ENCODE data around the gene LGR5. TPM values are rescaled to one million over a fixed set of nuclear protein-coding genes. Genes with fewer than 3 reads are reported as not detected.

Gene LGR5
- total and polyA plus RNA-seq, 2 of the 13 experiments (the other 11 are each of a cell fraction or from before 2014, with no cell fraction given), result 37.0 to 121 TPM

GRCh38 chr12:71536939-71537622, 97.5 kb downstream of the LGR5 start (continued):
- TF ChIP-seq MTF2 (CRISPR knock-in tag; IDR thresholded peaks at IDR 0.05; ENCODE audit: borderline replicate concordance), result no peak
- TF ChIP-seq SRF (IDR thresholded peaks at IDR 0.05; ENCODE audit: low read depth, low read length), result no peak
- 0 out of 2 replicates have a peak, but pooled peaks have one; percentile 38 for TF ChIP-seq SSRP1 (CRISPR knock-in tag; IDR thresholded peaks at IDR 0.05)
- TF ChIP-seq ZNF646 (CRISPR knock-in tag; IDR thresholded peaks at IDR 0.05), result peak; percentile 94
- TF ChIP-seq MTA3 (CRISPR knock-in tag; IDR thresholded peaks at IDR 0.05), result no peak
- TF ChIP-seq MAFK (conservative IDR thresholded peaks at IDR 0.05 in 1 of 2, IDR thresholded peaks at IDR 0.05 in 1 of 2; ENCODE audit: low read length in 2 of 2), result no peak
- peak; percentile 31; the same call in 1 of the 2 replicates for TF ChIP-seq SMC3 (IDR thresholded peaks at IDR 0.05; ENCODE audit: low read length)
- TF ChIP-seq RXRB (CRISPR knock-in tag; IDR thresholded peaks at IDR 0.05; ENCODE audit: borderline replicate concordance), result peak; percentile 87
- TF ChIP-seq CCAR2 (optimal IDR thresholded peaks at IDR 0.05; ENCODE audit: low read depth, low read length), result peak; percentile 63
- TF ChIP-seq NR2F1 (CRISPR knock-in tag; IDR thresholded peaks at IDR 0.05), result peak; percentile 53 to 64; a peak in 2 of 4 replicates
- TF ChIP-seq RORA (CRISPR knock-in tag; IDR thresholded peaks at IDR 0.05), result no peak; the same call in 1 of the 2 replicates
- no peak for TF ChIP-seq ZNF280B (CRISPR knock-in tag; IDR thresholded peaks at IDR 0.05; ENCODE audit: borderline replicate concordance)
- no peak for TF ChIP-seq SRSF4 (IDR thresholded peaks at IDR 0.05; ENCODE audit: low read depth, low read length, poor library complexity, severe bottlenecking)
- no peak for TF ChIP-seq E2F5 (CRISPR knock-in tag; conservative IDR thresholded peaks at IDR 0.05)
- peak; percentile 83; the same call in 1 of the 2 replicates for TF ChIP-seq TRIM24 (CRISPR knock-in tag; IDR thresholded peaks at IDR 0.05)
- TF ChIP-seq ZBTB4 (CRISPR knock-in tag; IDR thresholded peaks at IDR 0.05; ENCODE audit: borderline replicate concordance), result no peak
